Stimulated activated CD8-positive, alpha-beta memory T cell treated with anti-CD3 and anti-CD28 coated beads, Interleukin-12 subunit alpha, Interleukin-12 subunit beta, amount 100 ng/mL, for 4 hours (primary cell): ENCODE data around the gene TESMIN.

ENCODE experiments used
- DNase-seq: peaks from one replicate; pipeline ENCODE4 v3.0.0-alpha.2; 2020; ENCODE audit warnings: low read depth

TESMIN gene

DNA sequence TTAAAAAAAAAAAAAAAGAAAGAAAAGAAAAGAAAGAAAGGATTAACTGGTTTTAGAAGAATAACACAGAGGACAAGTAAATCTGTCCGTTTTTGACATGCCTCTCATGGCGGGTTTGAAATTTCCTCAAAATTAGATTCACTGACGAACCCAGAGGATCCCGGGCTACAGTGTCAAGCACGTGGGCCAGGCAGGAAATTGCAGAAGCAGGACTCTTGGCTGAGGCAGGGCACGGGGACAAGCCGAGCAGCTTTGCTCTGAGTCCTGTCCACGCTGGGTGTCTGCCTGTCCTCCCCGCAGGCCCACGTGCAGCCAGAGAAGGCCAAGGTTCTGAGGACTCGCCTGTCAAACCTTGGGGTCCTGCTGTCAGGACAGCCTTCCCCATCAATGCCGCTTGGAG is 42.3 kb downstream of the TESMIN start:
- no peak for DNase-seq

DNA sequence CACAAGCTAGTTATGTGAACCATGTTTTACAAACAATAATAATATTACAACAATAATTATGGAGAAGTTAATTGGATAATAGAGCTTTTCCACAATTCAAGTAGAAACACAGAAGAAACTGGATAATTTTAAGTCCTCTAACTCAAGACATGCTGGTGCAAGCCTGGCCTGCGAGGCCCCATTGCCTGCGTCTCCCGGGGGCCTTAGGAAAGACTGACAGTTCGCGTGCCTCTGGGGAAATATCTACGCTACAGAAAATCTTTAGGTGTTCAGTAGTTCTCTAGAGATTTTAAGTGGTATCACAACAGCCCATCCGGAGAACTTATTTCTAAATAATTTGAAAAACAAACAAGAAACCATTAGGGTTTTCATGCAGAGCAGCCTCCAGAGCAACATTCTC is 43.8 kb downstream of the TESMIN start:
- DNase-seq: no peak

DNA sequence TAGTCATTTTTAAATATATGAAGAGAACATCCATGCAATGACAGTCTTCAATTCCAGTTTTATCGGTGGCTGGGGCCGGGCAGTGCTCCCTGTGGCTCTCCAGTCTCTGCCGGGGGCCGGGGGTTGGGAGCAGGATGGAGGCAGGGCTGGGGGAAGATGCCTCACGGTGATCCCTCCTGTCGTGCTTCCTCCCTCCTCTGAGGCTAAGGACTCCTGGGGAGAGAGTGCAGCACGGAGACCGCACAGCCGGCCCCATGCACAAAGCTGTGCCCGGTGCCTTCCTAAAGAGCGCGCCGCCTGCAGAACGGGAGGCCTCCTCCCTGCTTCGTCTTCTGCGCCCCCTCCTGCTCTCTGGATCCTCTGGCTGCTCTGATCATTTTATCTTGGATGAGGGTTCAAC is 46.4 kb downstream of the TESMIN start:
- DNase-seq: no peak

DNA sequence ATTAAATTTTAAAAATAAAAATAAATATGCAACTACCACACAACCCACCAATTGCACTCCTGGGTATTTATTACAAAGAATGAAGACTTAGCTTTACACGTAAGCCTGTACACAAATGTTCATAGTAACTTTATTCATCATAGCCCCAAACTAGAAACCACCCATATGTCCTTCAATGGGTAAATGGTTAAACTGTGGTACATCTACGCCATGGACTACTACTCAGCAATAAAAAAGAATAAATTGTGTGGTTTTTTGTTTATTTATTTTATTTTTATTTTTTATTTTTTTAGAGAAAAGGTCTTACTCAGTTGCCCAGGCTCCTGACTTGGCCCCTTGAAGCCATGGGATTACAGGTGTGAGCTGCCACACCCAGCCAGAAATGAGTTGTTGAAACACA is 52.3 kb downstream of the TESMIN start:
- DNase-seq: no peak

DNA sequence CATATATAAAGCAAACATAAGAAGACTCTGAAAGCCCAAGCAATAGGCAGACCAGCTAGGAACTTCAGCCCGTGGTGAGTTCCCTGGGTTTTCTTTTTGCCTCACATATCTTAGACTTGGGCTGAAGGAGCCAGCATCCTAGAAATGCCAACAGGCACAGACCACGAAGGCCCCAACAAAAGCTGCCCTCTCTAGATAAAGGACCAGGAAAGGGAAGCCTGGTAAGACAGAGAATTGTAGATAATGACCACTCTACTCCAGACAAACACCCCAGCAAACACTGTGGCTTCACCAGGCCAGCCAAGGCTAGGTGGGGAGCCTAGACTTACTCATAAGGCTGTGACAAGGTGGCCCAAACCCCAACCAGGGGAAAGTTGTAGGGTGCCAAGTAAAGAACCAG is 55.8 kb downstream of the TESMIN start:
- no peak for DNase-seq

DNA sequence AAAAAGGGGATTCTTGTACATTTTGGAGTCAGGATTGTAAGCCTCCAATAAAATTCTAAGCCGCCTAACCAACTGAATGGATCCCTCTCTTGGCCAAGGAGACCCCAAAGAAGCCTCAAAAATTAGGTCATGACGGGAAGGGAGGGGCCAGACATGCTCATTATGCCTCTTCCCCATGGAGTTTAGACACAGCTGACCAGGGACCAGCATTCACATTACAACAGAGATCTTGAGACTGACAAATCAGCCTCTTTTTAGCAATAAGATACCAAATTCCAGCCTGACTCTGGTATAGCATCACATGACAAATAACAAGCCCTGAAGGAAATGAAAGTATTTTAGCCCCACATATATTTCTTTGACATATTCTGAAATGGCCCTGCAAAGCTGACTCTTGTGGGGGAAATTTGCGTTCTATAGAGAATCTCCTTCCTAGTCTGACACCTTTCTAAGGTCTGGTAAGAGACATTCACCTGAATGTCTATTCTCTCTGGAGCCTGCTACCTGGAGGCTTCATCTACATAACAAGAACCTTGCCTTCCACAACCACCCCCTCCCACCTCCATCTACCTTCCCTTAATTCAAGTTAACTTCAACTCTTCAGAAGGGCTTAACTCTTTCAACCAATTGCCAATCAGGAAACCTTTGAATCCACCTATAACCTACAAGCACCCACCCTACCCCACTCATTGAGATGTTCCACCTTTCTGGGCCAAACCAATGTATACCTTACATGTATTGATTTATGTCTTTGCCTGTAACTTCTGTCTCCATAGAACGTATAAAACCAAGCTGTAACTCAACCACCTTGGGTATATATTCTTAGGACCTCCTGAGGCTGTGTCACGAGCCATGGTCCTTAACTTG is 56.7 kb downstream of the TESMIN start:
- no peak for DNase-seq

DNA sequence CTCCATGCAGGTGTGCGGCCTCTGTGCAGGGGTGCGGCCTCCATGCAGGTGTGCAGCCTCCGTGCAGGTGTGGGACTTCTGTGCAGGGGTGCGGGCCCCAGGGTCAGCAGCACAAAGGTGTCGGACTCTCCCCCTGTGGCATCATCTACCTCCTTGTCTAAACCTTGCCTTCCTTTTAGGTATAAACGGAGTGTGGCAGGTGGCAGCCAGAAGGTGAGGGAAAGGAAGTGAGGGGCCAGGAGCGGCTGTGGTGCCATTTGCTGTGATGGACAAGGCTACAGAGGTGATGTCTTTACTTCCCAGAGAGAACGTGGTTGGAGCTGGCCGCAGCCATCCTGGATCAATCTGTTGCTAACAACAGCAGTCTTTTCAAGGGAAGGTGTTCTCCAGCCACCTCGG is 57.8 kb downstream of the TESMIN start:
- no peak for DNase-seq

DNA sequence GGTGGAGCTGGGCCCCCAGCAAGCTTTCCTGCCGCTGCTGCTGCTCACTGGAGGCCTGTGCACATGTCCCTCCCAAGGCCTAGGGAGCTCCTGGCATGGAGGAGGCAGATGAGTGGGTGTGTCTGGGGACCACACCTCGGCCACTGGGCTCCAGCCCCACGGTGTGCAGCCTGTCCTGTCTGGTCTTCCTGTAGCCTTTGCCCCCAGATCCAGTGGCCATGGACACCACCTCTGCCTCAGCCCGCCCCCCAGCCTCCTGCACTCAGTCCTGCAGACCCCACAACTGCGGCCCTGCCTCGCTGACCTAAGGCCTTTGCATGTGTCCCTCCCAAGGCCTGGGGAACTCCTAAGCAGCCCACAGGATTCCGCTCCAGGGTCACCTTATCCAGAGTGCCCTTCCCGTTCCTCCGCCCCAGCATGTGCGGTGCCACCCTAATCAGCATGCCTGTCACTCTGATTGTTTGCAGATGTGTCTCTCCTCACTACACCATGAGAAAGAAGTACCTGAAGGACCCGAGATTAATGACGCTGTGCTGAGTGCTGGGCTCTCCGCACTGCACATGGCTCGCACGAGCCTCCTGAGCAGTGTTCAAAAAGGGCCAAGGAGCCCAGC is 58.3 kb downstream of the TESMIN start:
- no peak for DNase-seq

DNA sequence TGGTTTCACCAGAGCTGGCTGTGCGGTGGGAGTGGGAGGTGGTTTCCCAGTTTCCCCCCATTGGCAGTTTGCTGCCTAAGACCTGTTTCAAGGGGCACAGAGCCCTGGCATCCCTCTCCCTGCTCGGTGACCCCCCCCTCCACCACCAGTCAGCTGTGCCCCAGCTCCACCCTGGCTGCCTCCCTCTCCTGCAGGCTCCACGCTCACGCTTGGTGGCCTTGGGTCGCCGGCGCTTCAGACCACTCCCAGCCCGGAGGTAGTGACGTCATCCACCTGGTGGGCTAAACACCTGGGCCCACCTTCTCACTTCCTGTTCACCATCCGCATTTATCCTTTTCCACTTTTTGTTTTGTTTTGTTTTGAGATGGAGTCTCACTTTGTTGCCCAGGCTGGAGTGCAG is 59.2 kb downstream of the TESMIN start:
- no peak for DNase-seq

DNA sequence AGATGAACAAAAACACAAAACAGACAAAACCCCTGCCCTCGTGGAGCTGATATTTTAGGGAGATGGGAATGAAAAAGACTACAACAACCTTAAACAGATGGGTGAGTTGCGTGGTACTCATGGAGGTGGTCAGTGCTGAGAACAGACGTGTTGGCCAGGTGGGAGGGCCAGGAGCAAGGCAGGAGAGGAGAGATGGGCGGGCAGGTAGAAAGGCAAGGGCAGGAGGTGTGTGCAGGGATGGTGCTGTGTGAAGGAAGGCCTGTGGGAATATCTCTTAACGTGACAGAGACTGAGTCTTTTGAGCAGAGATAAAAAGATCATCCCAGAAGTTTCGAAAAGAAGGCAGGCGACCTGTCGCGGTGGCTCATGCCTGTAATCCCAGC is 59.9 kb downstream of the TESMIN start:
- no peak for DNase-seq

DNA sequence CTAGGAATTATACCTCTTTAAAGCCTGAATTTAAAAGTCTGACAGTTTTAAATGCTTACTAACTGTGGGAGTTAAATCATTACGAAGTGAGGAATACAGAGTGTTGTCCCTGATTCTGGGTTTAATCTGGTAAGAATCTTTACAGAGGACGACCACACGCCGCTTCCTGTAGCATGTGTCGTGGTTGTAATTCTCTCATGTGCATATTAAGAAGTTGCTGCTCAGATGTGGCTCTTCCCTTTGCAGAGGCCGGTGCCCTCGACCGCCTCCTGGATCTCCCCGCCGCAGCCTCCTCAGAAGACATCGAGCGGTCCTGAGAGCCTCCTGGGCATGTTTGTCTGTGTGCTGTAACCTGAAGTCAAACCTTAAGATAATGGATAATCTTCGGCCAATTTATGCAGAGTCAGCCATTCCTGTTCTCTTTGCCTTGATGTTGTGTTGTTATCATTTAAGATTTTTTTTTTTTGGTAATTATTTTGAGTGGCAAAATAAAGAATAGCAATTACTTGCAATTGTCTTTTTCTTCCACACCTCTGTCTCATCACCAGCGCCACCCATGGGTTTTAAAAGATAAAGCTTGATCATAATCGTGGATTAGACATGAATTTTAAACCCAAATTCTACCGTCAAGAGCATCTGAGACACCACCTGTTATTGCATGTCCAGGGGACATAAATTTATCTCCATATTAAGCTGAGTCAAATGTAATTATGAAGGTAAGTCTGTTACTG is 60.5 kb downstream of the TESMIN start:
- no peak for DNase-seq

DNA sequence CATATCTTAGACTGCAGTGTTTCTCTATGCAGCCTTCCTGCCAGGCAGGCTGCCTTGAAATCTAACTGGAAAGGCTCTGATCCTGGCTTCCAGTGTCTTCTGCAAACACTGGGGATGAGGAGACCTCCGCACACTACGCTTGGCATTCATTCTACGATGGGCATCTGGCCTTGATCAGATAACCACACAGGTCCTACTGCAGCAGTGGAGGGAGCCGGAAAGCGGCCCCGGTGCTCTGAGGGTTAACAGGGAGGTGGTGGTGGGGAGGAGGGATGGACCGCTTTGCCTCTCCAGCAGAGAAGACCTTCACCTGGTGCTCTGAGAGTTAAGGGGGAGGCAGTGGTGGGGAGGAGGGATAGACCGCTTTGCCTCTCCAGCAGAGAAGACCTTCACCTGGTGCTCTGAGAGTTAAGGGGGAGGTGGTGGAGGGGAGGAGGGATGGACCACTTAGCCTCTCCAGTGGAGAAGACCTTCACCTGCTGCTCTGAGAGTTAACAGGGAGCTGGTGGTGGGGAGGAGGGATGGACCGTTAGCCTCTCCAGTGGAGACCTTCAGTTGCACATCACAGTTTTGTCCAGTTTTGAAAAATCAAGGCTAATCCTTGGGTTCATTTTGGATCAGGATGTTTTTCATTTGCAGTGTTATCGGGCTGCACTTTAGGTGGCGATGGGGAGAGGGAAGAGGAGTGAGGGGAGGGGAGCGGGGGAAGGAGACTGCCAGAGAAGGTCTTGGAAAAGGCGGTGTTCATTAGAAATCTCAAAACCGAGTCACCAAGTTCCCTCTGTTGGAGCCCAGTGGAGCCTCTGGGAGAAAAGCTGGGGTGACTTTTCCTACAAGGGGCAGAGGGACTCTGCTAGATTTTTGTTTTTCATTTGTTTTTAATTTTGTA is 61.3 kb downstream of the TESMIN start:
- no peak for DNase-seq

DNA sequence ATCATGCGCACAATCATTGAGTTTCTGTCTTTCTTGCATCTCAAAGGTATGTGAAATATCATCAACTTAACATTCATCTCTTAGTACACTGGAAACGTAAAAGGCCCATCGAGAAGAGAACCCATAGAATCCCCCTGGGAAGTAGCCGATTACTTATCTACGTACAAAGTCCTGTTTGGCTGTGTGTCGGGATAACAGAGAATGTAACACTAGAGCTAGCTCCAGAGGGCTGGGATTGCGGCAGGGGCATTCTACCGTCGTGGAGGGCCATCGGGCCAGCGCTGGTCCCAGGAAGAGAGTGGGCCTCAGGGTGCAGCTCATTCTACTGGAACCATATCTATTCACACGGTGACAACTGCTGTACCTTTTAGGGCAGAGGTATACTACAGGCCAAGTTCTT is 62.4 kb downstream of the TESMIN start:
- no peak for DNase-seq

DNA sequence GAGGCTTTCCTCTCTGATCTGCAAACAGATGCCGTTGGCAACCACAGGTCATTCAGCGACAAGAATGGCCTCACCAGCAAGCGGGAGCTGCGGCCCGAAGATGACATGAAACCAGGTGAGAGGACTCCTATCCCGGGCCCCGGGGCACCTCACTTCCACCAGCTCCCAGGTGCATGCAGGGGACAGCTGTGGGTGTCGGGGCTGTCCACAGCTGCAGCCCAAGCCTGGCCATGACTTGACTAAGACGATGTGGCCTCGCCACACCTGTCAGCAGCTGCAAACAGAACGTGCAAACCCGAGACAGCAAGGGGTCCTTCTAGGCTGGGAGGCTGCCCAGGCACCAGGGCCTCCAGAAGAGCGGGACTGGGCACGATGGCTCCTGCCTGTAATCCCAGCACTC is 63.3 kb downstream of the TESMIN start:
- DNase-seq: no peak

DNA sequence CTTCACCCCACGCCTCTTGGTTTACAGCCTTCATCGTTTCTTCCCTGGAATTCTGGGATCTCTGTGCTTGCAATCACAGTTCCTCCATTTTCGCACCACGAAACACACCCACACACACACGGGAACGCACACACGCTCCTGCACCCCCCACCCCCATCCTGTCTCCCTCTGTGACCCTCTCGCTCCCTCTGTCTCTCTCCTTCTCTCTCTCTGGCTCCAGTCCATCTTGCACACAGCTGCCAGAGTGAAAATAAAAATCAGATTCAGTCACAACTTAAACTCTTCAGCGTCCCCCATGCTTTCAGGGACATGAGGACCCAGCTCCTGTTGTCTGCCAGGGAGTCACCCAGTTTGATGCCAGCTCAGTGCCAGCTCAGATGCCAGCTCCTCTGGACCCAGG is 64.0 kb downstream of the TESMIN start:
- no peak for DNase-seq

DNA sequence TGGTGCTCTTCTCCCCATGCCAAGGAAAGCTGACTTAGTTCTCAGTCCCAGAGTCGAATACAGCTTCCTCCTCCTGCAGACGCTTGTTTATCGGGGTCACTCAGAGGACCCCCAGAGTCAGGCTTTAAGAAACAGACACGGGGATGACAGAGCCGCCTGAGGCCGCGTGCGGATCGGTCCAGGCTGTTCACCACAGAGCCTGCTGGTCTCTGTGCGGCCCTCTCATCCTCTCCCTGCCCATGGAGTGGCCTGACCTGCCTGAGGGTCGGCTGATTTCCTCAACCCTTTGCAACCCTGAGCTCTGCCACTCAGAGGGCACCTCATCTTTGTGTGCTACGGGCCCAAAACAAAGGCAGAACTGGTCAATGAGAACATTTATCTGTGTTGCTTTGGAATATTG is 64.8 kb downstream of the TESMIN start:
- DNase-seq: no peak

DNA sequence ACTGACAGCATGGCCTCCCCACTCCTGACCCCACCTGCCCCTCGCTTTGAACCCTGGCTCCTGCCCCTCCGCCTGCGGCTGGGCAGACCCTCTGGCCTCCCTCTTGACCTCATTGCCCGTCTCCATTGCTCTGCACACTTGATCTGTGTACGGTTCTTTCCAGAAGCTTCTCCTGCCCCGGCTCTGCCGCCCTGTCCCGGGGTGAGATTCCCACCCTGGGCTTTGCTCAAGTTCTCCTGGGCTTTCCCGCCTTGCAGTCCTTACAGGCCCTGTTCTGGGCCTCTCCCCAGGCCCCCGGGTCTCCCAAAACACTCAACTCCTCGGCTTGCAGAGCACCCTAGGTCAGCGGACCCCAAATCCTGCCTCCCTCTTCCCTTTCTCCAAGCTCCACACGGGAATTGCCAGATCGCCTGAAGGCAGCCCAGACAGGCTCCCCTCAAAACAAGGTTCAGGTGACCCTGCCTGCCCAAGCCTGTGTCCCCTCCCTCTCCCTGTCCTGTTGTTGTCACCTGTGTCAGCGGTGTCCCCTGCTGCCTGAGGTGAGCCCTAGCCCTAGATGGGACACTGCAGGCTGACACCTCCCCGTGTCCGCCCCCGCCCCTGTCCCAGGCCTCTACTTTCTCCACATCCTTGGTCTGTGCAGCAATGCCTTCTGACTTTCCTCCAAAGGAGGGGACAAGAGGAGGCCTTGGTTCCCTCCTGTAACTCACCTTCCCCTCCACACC is 65.5 kb downstream of the TESMIN start:
- no peak for DNase-seq

DNA sequence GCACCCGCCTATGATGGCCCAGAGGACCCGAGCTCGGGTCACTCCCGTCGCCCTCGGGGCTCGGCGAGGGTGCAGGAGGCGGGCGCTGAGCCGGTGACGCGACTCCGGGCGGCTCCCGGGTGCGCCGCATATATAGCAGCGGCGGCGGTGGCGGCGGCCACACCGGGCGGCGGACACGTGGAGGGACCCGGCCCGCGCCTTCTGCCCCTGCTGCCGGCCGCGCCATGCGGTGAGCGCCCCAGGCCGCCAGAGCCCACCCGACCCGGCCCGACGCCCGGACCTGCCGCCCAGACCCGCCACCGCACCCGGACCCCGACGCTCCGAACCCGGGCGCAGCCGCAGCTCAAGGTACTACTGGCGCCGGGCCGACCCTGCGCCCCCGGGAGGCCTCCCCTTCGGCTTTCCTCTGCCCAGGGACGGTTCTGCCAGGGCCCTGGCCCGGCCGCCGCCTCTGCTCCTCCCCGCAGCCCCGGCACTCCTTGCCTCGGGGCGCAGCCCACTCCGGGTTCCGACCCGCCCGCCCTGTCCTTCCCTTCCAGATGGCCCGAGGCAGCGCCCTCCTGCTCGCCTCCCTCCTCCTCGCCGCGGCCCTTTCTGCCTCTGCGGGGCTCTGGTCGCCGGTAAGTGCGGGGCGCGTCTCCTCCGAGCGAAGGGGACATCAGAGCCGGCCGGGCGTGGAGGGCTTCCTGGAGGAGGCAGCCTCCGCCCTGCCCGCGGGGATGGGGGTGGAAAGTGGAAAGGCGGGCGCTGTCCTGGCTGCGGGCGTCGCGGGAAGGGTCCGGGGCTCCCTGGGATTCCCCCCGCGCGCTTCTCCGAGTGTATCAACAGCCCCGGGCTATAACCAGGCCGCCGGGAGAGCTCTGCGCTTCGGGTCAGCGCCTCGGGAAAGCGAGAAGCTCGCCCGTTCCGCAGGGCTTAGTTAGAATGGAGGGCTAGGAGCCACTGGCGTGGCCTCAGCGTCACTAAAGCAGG is 66.6 kb downstream of the TESMIN start, which contains the start of gene GAL:
GAL (plus strand) TSS at position 160 of the 972 bp plus-strand sequence; CDS start at position 540, 380 bp downstream.
- no peak for DNase-seq

DNA sequence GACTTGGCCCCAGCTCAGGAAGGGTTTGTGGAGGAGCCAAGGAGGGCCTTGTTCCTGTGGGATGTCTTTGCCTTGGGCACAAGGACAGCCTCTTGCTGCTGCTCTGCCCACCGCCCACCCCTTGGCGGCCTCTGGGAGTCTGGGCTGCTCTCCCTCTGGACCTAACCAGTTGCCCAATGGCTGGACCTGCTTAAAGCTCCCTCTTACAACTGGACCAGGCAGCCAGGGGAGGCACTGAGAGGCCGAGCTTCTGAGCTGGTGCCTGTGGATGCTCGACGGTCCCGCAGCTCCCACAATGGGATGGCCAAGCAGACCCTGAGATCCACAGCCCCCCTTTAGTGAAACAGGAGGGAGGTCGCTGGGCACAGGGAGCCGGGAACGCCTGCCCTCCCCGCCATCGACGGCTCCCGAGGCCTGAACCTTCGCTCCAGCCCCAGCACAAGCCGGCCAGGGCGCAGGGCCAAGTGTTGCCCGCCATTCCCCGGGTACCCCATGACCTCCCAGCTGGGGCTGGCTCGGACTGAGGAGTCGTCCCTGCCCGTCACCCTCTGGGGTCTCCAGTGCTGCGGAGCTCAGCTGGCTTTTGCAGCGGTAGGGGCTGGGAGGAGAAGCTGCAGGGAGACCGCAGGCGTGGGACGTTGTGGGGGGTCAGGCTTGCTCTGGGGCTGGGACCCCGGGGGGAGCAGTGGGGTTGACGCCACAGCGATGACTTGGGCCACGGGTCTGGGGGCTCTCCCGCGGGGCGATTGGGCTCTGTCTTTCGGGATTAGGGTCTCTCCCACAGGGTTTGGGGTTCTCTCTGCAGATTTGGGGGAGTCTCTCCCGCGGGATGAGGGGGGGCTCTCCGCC is 67.6 kb downstream of the TESMIN start:
- no peak for DNase-seq
